BE2C (cell line): Measurements from ENCODE around the gene CSMD2.

Experiments
- DNase-seq: peaks from one replicate; pipeline ENCODE4 v3.0.0-alpha.2; 2020
- H3K27me3 ChIP-seq: fragments of 250-450 bp; sonication (Bioruptor Pico); 2 replicates; pipeline ENCODE4 v1.5.1; 2020; ENCODE audit warnings: mild to moderate bottlenecking
- H3K36me3 ChIP-seq: fragments of 250-450 bp; sonication (Bioruptor Pico); 2 replicates; pipeline ENCODE4 v1.5.1; 2020; ENCODE audit warnings: mild to moderate bottlenecking
- H3K4me1 ChIP-seq: fragments of 250-450 bp; sonication (Bioruptor Pico); 2 replicates; pipeline ENCODE4 v1.5.1; 2020
- H3K4me3 ChIP-seq: 2 replicates; pipeline ENCODE4 v1.5.1; 2011; ENCODE audit warnings: low read depth, low read length
- H3K9me3 ChIP-seq: fragments of 250-450 bp; sonication (Bioruptor Pico); 2 replicates; pipeline ENCODE4 v1.5.1; 2020
- TF ChIP-seq, protein P1 (sequence below): IDR thresholded peaks from 2 replicates; pipeline ENCODE4 v1.5.1; 2012; ENCODE audit warnings: mild to moderate bottlenecking, low read depth, low read length

CSMD2 gene

DNA sequence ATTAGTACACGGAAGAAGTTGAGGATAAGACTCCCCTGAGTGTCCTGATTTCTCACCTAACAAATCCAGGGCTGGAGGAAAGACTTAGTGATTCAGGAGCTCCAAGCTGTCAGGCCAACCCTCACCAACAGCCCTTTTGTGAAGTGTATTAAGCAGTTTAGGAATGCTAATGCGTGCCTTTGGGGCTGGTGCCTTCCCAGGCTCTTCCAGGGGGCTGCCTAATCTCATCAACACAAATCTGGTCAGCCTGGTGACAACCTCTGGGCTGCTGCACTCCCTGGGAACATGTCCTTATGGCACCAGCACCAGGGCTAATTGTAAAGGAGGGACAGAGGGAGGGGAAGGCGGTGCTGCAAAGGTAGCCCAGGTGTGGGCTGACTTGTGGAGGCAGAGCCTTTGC is 15.5 kb downstream of the CSMD2 start:
- Histone ChIP-seq H3K9me3 (no peaks in the 10 kb centered on the region), H3K27me3 (no peaks in the 10 kb centered on the region), H3K4me3 (no peak overlapping the region), H3K4me1 (no peaks in the 10 kb centered on the region), H3K36me3 (no peaks in the 10 kb centered on the region)
- TF ChIP-seq, protein P1, sequence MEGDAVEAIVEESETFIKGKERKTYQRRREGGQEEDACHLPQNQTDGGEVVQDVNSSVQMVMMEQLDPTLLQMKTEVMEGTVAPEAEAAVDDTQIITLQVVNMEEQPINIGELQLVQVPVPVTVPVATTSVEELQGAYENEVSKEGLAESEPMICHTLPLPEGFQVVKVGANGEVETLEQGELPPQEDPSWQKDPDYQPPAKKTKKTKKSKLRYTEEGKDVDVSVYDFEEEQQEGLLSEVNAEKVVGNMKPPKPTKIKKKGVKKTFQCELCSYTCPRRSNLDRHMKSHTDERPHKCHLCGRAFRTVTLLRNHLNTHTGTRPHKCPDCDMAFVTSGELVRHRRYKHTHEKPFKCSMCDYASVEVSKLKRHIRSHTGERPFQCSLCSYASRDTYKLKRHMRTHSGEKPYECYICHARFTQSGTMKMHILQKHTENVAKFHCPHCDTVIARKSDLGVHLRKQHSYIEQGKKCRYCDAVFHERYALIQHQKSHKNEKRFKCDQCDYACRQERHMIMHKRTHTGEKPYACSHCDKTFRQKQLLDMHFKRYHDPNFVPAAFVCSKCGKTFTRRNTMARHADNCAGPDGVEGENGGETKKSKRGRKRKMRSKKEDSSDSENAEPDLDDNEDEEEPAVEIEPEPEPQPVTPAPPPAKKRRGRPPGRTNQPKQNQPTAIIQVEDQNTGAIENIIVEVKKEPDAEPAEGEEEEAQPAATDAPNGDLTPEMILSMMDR, result no peak
- no peak for DNase-seq

DNA sequence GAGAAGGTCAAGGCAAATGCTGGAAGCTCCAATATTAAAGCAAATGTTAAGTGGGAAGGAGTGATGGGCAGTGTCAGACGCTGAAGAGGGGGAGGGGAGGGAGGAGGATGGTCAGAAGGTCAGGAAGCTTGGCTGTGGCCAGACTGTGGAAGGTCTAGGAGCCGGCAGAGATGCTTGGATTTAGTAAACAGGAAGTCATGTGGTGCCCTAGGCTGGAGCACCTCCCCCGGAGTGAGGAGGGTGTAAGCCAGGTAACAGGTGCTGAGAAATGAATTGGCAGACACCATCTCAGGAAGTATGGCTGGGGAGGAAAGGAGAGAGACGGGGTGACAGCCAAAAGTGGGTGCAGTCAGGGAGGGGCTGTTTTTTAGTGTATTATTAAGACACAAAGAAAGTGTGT is 17.7 kb downstream of the CSMD2 start:
- DNase-seq, result no peak
- TF ChIP-seq, protein P1, result no peak
- H3K9me3 ChIP-seq, result no peaks in the 10 kb centered on the region
- H3K4me1 ChIP-seq, result no peaks in the 10 kb centered on the region
- H3K36me3 ChIP-seq, result no peaks in the 10 kb centered on the region
- H3K27me3 ChIP-seq, result no peaks in the 10 kb centered on the region
- no peak overlapping the region for H3K4me3 ChIP-seq

DNA sequence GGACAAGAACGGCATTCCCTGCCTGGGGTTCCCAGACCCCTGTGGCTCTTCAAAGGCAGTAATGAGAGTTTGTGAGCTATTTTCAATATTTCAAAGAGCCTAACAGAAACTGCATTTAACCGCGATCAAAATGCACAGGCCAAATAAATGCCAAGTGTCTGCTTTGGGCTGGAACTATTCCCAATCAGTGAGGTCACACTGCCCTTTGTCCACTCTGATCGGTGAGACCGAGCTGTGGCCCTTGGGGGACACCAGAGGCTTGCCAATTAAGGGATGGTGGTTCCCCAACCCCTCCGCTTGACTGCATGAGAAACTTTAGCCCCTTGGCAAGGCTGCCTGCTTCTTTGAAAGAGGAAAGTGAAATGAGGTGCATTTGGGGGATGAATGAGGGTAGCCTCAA is 20.3 kb downstream of the CSMD2 start:
- no peaks in the 10 kb centered on the region for H3K27me3 ChIP-seq
- no peaks in the 10 kb centered on the region for H3K9me3 ChIP-seq
- TF ChIP-seq, protein P1, result no peak
- no peaks in the 10 kb centered on the region for H3K36me3 ChIP-seq
- H3K4me1 ChIP-seq, result no peaks in the 10 kb centered on the region
- DNase-seq, result no peak
- no peak overlapping the region for H3K4me3 ChIP-seq

DNA sequence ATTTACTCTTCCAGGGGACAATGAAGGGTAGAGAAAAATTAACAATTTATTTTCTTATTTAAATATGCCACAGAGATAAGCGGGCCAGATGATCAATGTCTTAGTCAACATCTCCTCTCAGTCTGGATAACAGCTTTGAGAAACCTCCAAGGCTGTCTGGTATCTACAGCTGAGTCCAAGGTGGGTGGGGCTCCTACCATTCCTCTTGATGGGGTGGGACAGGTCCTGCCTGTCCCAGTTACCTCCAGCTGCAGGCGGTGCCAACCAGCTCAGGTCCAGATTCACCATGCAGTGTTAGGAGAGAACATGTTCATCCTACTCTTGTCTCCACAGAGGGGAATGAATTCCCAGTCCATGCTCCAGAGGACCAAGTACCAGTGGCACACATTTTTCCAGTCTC is 21.1 kb downstream of the CSMD2 start:
- Histone ChIP-seq H3K9me3 (no peaks in the 10 kb centered on the region), H3K4me3 (no peak overlapping the region), H3K4me1 (no peaks in the 10 kb centered on the region), H3K36me3 (no peaks in the 10 kb centered on the region), H3K27me3 (no peaks in the 10 kb centered on the region)
- TF ChIP-seq, protein P1, result no peak
- DNase-seq, result no peak

DNA sequence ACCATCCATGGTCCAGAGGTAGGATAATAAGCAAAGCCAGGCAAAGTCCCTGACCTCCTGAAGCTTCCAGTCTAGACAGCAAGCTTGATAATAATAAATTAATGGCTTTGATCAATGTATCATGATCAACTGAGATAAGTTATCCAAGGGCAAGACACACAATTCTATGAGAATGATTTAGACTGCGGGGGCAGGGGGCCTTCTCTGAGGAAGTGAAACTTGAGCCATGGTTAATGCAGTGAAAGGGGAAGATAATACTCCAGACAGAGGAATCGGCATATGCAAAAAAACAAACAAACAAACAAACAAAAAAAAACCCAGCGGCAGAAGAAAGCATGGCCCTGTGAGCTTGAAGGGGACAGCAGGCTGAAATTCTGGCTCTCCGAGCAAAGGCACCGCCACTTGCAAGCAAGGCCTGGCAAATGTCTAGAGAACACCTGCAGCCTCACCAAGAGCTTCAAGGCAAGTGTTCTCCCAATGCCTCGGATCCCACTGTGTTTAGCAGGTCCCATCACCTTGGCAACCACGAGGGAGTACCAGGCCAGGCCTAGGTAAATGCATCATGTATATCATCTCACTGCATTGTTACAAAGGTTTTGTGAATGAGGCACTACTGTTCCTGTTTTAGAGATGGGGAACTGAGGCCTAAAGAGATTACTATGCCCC is 24.9 kb downstream of the CSMD2 start:
- H3K4me1 ChIP-seq, result no peaks in the 10 kb centered on the region
- no peaks in the 10 kb centered on the region for H3K27me3 ChIP-seq
- TF ChIP-seq, protein P1, result no peak
- H3K9me3 ChIP-seq, result no peaks in the 10 kb centered on the region
- no peaks in the 10 kb centered on the region for H3K36me3 ChIP-seq
- no peak for DNase-seq
- H3K4me3 ChIP-seq, result no peak overlapping the region

DNA sequence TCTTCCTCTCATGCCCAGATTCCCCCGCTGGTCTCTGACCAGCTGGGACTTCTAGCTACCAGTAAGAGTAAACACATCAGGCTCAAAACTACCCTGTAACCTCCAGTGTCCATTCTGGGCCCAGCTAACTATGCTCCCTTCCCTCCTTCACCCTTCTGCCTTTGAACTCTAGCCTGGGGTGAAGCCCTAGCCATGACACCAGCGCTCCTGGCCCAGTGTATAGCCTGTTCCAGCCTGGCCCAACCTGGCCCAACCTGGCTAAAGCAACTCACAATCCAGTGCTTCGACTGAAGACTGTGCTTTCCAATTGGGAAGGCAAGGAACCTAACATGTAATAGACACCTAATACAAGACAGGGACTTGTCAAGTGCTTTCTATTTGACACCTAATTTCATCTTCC is 27.6 kb downstream of the CSMD2 start:
- DNase-seq, result no peak

More for the DNA sequence above, 27.6 kb downstream of the CSMD2 start:
- Histone ChIP-seq H3K4me1 (no peaks in the 10 kb centered on the region), H3K9me3 (no peaks in the 10 kb centered on the region), H3K4me3 (no peak overlapping the region), H3K27me3 (no peaks in the 10 kb centered on the region), H3K36me3 (no peaks in the 10 kb centered on the region)
- TF ChIP-seq, protein P1, result no peak
